ACHN (cell line): ENCODE measurements around the gene ATP10D.

ENCODE experiments used
- DNase-seq: peaks from one replicate; pipeline ENCODE4 v3.0.0-alpha.2; 2015
- in situ Hi-C: cut with HindIII; loops from 2 replicates; pipeline ENCODE4 v1.10.0; 2017; ENCODE audit warnings: low sequenced_read_pairs, low pct_ligation_motif_present, low pct_unique_long_range_greater_than_20kb

The ATP10D gene

DNA sequence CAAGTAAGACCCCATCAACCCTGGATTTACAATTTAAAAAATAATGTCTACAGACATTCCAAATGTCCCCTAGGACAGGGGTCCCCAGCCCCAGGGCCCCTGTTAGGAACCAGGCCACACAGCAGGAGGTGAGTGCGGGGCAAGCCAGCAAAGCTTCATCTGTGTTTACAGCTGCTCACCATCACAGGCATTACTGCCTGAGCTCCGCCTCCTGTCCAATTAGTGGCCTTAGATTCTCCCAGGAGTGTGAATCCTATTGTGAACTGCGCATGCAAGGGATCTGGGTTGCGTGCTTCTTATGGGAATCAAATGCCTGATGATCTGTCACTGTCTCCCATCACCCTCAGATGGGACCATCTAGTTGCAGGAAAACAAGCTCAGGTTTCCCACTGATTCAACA is 146.1 kb downstream of the ATP10D start:
- in situ Hi-C loops = no loop called here
- DNase-seq = no peak

- DNase-seq = no peak
- in situ Hi-C loops = no loop called here
Measured at GRCh38 chr4:47639531-47639930, 154.5 kb downstream of the ATP10D start.

DNA sequence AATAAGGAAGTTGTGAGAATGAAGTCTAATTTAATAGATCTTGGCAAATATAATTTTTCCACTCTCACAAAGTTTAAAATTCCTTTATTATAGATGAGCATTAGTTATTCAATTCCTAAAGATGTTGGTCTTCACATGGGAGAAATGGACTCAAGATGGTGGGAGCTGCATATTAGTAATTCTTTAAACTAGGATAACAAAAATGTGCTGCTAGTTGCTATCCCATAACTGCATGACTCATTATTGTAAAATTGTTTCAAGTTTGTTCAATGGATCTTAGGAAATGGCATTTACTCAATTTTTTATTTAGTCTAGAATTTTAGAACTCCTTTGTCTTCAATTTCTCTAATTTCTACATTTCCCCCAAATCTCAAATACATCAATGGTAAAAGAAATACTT is 155.8 kb downstream of the ATP10D start:
- in situ Hi-C loops = no loop called here
- DNase-seq = no peak

DNA sequence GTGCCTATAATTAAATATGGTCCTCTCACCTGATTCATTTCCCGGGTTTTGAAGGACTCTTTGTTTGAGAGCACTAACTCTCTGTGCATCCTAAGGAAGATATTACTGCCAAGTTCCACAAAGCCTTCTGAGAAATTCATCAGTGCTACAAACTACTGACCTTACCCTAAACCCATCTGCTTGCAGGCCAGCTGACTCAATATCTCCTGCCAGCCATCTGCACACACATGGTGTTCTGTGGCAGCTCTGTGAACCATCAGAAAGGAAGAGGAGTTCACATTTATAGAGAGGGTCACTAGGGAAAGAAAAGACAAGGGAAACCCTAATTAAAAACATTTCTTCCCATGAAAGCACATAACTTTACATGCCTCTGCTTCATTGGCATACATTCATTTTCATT is 156.7 kb downstream of the ATP10D start:
- no peak for DNase-seq
- in situ Hi-C loops = no loop called here

GRCh38 chr4:47642191-47642830 is 157.2 kb downstream of the ATP10D start:
- in situ Hi-C loops = no loop called here
- no peak for DNase-seq
